Fibroblast of lung (primary cell): Measurements from ENCODE around the gene DOK1. TPM values are rescaled to one million over a fixed set of nuclear protein-coding genes. Genes with fewer than 3 reads are reported as not detected.

ENCODE experiments used
- DNase-seq, 2 donors: peaks; one replicate each; pipeline versions ENCODE4 v3.0.0 to v3.0.0-alpha.2; 2010; ENCODE audit warnings: low read depth in 2 of 2
- H2AFZ ChIP-seq: 2 replicates; pipeline ENCODE4 v1.5.1; 2012; ENCODE audit warnings: low read length, control low read depth, inconsistent platforms
- H3K27ac ChIP-seq: 2 replicates; pipeline ENCODE4 v1.5.1; 2011; ENCODE audit warnings: low read length, control low read depth; ENCODE audit not compliant: insufficient read depth
- H3K27me3 ChIP-seq: 2 replicates; pipeline ENCODE4 v1.5.1; 2011; ENCODE audit warnings: mild to moderate bottlenecking, low read length; ENCODE audit not compliant: control insufficient read depth, insufficient read depth
- H3K36me3 ChIP-seq: 2 replicates; pipeline ENCODE4 v1.5.1; 2011; ENCODE audit warnings: low read length; ENCODE audit not compliant: control insufficient read depth, insufficient read depth
- H3K4me1 ChIP-seq: 2 replicates; pipeline ENCODE4 v1.5.1; 2011; ENCODE audit warnings: low read length; ENCODE audit not compliant: control insufficient read depth, insufficient read depth; ENCODE audit errors: extremely low read depth
- H3K4me2 ChIP-seq: 2 replicates; pipeline ENCODE4 v1.5.1; 2011; ENCODE audit warnings: low read length, control low read depth; ENCODE audit not compliant: insufficient read depth; ENCODE audit errors: extremely low read depth
- H3K4me3 ChIP-seq, 4 experiments: fragments of 200-600 bp in 1 of 4; sonication (generic) in 1 of 4; replicated peaks in 1 of 4; 2 replicates each; pipeline ENCODE4 v1.5.1; 2011 to 2016; ENCODE audit warnings: low read length in 4 of 4, low read depth in 3 of 4, mild to moderate bottlenecking in 3 of 4, control low read depth in 2 of 4, inconsistent platforms in 1 of 4, mixed read lengths in 1 of 4; ENCODE audit not compliant: insufficient read depth in 1 of 4; ENCODE audit errors: control extremely low read depth in 1 of 4
- H3K79me2 ChIP-seq: 2 replicates; pipeline ENCODE4 v1.5.1; 2012; ENCODE audit warnings: mild to moderate bottlenecking, low read length, inconsistent platforms; ENCODE audit not compliant: control insufficient read depth, insufficient read depth
- H3K9ac ChIP-seq: 2 replicates; pipeline ENCODE4 v1.5.1; 2011; ENCODE audit warnings: mild to moderate bottlenecking, low read length, control low read depth; ENCODE audit not compliant: insufficient read depth
- H3K9me3 ChIP-seq: 2 replicates; pipeline ENCODE4 v1.5.1; 2012; ENCODE audit warnings: low read depth, low read length; ENCODE audit not compliant: control insufficient read depth, insufficient read depth
- H4K20me1 ChIP-seq: 2 replicates; pipeline ENCODE4 v1.5.1; 2011; ENCODE audit warnings: low read length; ENCODE audit not compliant: control insufficient read depth, insufficient read depth; ENCODE audit errors: extremely low read depth
- EZH2 ChIP-seq: IDR thresholded peaks from 2 replicates; pipeline ENCODE4 v1.5.1; 2012; ENCODE audit warnings: low read length, control low read depth, mild to moderate bottlenecking; ENCODE audit errors: missing control alignments
- polyA plus RNA-seq, 2 donors: library from polyadenylated mRNA; depleted of rRNA in 1 of 2; stranded (reverse) in 1 of 2; unstranded in 1 of 2; fragments of >200 nt; gene quantifications; 2 replicates each; pipeline ENCODE4 v1.2.1, GENCODE V29; 2011 to 2012; ENCODE audit warnings: missing spikeins in 1 of 2
- total RNA-seq: library from RNA; depleted of rRNA; stranded (reverse); fragments of >200 nt; gene quantifications from 2 replicates; pipeline ENCODE4 v1.2.1, GENCODE V29; 2014
- TF ChIP-seq, protein P1 (sequence below), 2 donors: IDR thresholded peaks in 1 of 2; conservative IDR thresholded peaks in 1 of 2; 1 replicate in 1 of 2; 2 replicates in 1 of 2; pipeline ENCODE4 v1.5.1; 2011 to 2012; ENCODE audit warnings: low read length in 2 of 2, control low read depth in 1 of 2, inconsistent platforms in 1 of 2, low read depth in 1 of 2, mild to moderate bottlenecking in 1 of 2

Gene DOK1
- total and polyA plus RNA-seq, 2 donors (not counting 1 experiment from before 2014, with no cell fraction given), result 11.4 to 31.7 TPM

DNA sequence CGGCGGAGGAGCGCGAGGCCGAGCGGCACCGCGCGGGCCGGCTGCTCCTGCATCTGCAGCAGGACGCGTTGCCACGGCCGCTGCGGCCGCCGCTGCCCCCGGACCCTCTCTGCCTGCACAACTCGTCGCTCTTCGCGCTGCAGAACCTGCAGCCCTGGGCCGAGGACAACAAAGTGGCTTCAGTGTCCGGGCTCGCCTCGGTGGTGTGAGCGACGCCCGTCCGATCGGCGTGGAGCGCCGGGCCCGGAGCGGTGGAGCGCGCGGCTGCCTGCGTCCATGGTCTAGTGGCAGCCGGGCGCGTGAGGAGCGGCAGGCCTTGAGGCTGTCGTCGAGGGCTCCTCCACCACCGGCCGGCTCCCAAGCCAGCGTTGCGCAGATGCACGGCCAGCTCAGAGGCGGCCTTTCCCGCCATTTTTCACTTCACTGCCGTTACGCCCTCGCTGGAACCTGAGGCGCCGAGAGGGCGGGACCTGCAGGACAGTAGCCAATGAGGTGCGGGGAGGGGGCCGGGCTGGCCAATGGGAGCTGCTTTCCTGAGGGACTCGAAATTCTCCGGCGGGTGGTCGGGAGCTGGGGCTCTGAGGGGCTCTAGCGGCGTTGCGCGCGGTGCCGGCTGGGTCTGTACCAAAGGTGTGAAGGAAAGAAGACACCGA is 38.4 kb upstream of the DOK1 start:
- H3K27ac ChIP-seq, result no peak overlapping the region
- peaks cover 92% of the 10 kb centered on the region for H3K27me3 ChIP-seq
- TF ChIP-seq, protein P1, sequence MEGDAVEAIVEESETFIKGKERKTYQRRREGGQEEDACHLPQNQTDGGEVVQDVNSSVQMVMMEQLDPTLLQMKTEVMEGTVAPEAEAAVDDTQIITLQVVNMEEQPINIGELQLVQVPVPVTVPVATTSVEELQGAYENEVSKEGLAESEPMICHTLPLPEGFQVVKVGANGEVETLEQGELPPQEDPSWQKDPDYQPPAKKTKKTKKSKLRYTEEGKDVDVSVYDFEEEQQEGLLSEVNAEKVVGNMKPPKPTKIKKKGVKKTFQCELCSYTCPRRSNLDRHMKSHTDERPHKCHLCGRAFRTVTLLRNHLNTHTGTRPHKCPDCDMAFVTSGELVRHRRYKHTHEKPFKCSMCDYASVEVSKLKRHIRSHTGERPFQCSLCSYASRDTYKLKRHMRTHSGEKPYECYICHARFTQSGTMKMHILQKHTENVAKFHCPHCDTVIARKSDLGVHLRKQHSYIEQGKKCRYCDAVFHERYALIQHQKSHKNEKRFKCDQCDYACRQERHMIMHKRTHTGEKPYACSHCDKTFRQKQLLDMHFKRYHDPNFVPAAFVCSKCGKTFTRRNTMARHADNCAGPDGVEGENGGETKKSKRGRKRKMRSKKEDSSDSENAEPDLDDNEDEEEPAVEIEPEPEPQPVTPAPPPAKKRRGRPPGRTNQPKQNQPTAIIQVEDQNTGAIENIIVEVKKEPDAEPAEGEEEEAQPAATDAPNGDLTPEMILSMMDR (conservative IDR thresholded peaks at IDR 0.05 in 1 of 2, IDR thresholded peaks at IDR 0.05 in 1 of 2; ENCODE audit: low read depth in 1 of 2, low read length in 2 of 2), result no peak
- TF ChIP-seq EZH2, result peak; percentile 77
- H2AFZ ChIP-seq, result no peak overlapping the region
- no peak overlapping the region for H3K9ac ChIP-seq
- H3K9me3 ChIP-seq, result no peaks in the 10 kb centered on the region
- no peaks in the 10 kb centered on the region for H3K36me3 ChIP-seq
- no peak for DNase-seq
- no peaks in the 10 kb centered on the region for H3K79me2 ChIP-seq
- no peak overlapping the region for H3K4me2 ChIP-seq
- H4K20me1 ChIP-seq, result no peaks in the 10 kb centered on the region
- no peak overlapping the region for H3K4me3 ChIP-seq
- no peaks in the 10 kb centered on the region for H3K4me1 ChIP-seq

DNA sequence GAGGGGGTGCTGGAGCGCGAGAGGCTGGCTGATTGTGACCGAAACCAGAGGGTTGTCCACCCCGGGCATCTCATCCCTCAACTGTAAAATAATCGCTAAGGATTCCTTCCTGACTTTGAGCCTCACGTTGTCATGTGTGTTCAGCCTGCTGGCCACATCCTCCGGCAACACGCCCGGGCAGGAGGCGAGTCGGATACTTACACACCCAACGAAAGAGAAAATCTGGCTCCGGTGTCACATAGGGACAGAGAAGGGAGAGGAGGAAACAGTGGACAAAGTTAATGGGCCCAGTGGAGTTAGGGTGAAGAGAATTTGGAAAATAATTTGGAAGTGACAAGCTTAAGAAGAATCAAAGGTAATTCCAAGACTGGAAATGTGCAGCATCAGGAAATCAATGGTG is 37.9 kb upstream of the DOK1 start:
- Histone ChIP-seq H3K27ac (no peak overlapping the region), H3K9me3 (no peaks in the 10 kb centered on the region), H3K9ac (no peak overlapping the region), H4K20me1 (no peaks in the 10 kb centered on the region), H3K27me3 (peaks cover 86% of the 10 kb centered on the region), H3K79me2 (no peaks in the 10 kb centered on the region), H3K4me1 (no peaks in the 10 kb centered on the region), H3K36me3 (no peaks in the 10 kb centered on the region), H3K4me2 (no peak overlapping the region), H3K4me3 (no peak overlapping the region), H2AFZ (no peak overlapping the region)
- no peak for DNase-seq
- TF ChIP-seq, protein P1 (conservative IDR thresholded peaks at IDR 0.05 in 1 of 2, IDR thresholded peaks at IDR 0.05 in 1 of 2; ENCODE audit: low read depth in 1 of 2, low read length in 2 of 2), result no peak
- TF ChIP-seq EZH2, result no peak

DNA sequence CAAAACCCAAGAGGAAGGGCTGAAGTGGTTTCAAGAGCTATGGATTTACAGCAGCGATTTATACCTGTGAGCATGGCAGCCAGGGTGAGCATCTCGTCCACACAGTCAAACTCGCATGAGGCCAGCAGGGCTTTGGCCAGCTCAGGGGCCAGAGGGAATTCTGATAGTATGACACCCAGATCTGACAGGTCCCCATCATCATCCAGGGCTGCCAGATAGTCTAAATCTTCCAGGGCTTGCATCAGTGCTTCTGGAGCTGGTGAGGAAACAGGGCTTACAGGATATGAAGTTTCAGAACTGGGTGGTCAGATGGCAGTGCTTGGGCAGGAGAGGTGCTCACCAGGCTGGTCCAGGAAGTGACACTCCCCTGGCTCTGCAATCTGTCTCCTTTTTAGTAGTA is 32.0 kb upstream of the DOK1 start:
- Histone ChIP-seq H4K20me1 (no peaks in the 10 kb centered on the region), H3K4me2 (no peak overlapping the region), H3K27ac (no peak overlapping the region), H3K27me3 (peaks cover 33% of the 10 kb centered on the region), H2AFZ (no peak overlapping the region), H3K9ac (no peak overlapping the region), H3K79me2 (peaks cover 4% of the 10 kb centered on the region), H3K9me3 (no peaks in the 10 kb centered on the region), H3K36me3 (peaks cover 11% of the 10 kb centered on the region), H3K4me3 (no peak overlapping the region), H3K4me1 (no peaks in the 10 kb centered on the region)
- TF ChIP-seq EZH2, result no peak
- TF ChIP-seq, protein P1 (conservative IDR thresholded peaks at IDR 0.05 in 1 of 2, IDR thresholded peaks at IDR 0.05 in 1 of 2; ENCODE audit: low read depth in 1 of 2, low read length in 2 of 2), result no peak
- DNase-seq, result no peak
